SK-N-SH treated with all-trans-retinoic acid at 6 μM for 48 hours (cell line): ENCODE results near the gene TEX26.

ENCODE experiments used
- ARNTL ChIP-seq: fragments of 450-650 bp; formaldehyde crosslinking; IDR thresholded peaks from 2 replicates; pipeline ENCODE4 v1.5.0; 2020; ENCODE audit warnings: low read depth, mild to moderate bottlenecking, moderate library complexity, borderline replicate concordance
- CSDC2 ChIP-seq: fragments of 250-450 bp; sonication (Bioruptor Pico); IDR thresholded peaks from 2 replicates; pipeline ENCODE4 v1.5.0; 2020; ENCODE audit warnings: mild to moderate bottlenecking, moderate library complexity
- ESRRG ChIP-seq: fragments of 250-450 bp; sonication (Bioruptor Pico); IDR thresholded peaks from 2 replicates; pipeline ENCODE4 v1.6.1; 2021; ENCODE audit warnings: mild to moderate bottlenecking
- PPARA ChIP-seq: fragments of 250-450 bp; sonication (Bioruptor Pico); IDR thresholded peaks from 2 replicates; pipeline ENCODE4 v1.5.0; 2020; ENCODE audit warnings: mild to moderate bottlenecking, borderline replicate concordance
- TCF4 ChIP-seq: fragments of 250-450 bp; sonication (Bioruptor Pico); IDR thresholded peaks from 2 replicates; pipeline ENCODE4 v1.8.0; 2021; ENCODE audit warnings: mild to moderate bottlenecking, moderate library complexity, borderline replicate concordance
- TOX ChIP-seq: fragments of 250-450 bp; sonication (Bioruptor Pico); IDR thresholded peaks from 2 replicates; pipeline ENCODE4 v1.8.0; 2021; ENCODE audit warnings: mild to moderate bottlenecking, moderate library complexity, borderline replicate concordance
- ZFP3 ChIP-seq: fragments of 250-450 bp; sonication (Bioruptor Pico); IDR thresholded peaks from 2 replicates; pipeline ENCODE4 v1.5.0; 2020; ENCODE audit warnings: mild to moderate bottlenecking, moderate library complexity
- ZFP30 ChIP-seq: fragments of 450-650 bp; formaldehyde crosslinking; IDR thresholded peaks from 2 replicates; pipeline ENCODE4 v1.5.0; 2022; ENCODE audit warnings: mild to moderate bottlenecking, moderate library complexity
- ZNF8 ChIP-seq: fragments of 450-650 bp; formaldehyde crosslinking; IDR thresholded peaks from 2 replicates; pipeline ENCODE4 v1.5.0; 2020; ENCODE audit warnings: mild to moderate bottlenecking, moderate library complexity
- TF ChIP-seq, protein P1 (sequence below): fragments of 250-450 bp; sonication (Bioruptor Pico); IDR thresholded peaks from 2 replicates; pipeline ENCODE4 v1.5.1; 2021; ENCODE audit warnings: mild to moderate bottlenecking, moderate library complexity
- TF ChIP-seq, protein P2 (sequence below): fragments of 250-450 bp; sonication (Bioruptor Pico); IDR thresholded peaks from 2 replicates; pipeline ENCODE4 v1.5.0; 2020; ENCODE audit warnings: mild to moderate bottlenecking, moderate library complexity
- TF ChIP-seq, protein P3 (sequence below): fragments of 250-450 bp; sonication (Bioruptor Pico); IDR thresholded peaks from 2 replicates; pipeline ENCODE4 v1.8.0; 2020; ENCODE audit warnings: mild to moderate bottlenecking, moderate library complexity, borderline replicate concordance
- TF ChIP-seq, protein P4 (sequence below): fragments of 250-450 bp; sonication (Bioruptor Pico); IDR thresholded peaks from 2 replicates; pipeline ENCODE4 v1.8.0; 2021; ENCODE audit warnings: low read depth, mild to moderate bottlenecking, moderate library complexity, borderline replicate concordance
- TF ChIP-seq, protein P5 (sequence below): fragments of 250-450 bp; sonication (Bioruptor Pico); IDR thresholded peaks from 2 replicates; pipeline ENCODE4 v1.5.1; 2020; ENCODE audit warnings: low read depth, mild to moderate bottlenecking, moderate library complexity

DNA sequence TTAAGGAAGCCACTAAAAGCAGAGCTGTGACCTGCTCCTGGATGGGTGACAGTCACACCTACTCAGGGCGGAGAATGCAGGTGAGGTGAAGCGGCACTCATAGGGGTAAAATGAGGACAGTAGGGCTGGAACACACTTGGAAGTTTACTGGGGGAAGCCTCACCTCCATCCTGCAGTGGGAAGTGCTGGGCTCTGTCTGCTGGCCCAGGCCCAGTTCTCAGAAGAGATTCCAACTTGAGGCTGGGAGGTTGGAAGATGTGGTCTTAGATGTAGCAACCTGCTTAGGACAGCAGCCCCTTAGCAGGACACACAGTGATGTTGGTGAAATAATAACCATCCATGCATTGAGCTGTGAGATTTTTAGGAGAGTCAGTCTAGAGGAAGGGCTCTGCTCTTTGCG lies 21.8 kb upstream of the TEX26 start:
- TF ChIP-seq, protein P1, sequence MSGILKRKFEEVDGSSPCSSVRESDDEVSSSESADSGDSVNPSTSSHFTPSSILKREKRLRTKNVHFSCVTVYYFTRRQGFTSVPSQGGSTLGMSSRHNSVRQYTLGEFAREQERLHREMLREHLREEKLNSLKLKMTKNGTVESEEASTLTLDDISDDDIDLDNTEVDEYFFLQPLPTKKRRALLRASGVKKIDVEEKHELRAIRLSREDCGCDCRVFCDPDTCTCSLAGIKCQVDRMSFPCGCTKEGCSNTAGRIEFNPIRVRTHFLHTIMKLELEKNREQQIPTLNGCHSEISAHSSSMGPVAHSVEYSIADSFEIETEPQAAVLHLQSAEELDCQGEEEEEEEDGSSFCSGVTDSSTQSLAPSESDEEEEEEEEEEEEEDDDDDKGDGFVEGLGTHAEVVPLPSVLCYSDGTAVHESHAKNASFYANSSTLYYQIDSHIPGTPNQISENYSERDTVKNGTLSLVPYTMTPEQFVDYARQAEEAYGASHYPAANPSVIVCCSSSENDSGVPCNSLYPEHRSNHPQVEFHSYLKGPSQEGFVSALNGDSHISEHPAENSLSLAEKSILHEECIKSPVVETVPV (CRISPR knock-in tag) = no peak
- TF ChIP-seq, protein P2, sequence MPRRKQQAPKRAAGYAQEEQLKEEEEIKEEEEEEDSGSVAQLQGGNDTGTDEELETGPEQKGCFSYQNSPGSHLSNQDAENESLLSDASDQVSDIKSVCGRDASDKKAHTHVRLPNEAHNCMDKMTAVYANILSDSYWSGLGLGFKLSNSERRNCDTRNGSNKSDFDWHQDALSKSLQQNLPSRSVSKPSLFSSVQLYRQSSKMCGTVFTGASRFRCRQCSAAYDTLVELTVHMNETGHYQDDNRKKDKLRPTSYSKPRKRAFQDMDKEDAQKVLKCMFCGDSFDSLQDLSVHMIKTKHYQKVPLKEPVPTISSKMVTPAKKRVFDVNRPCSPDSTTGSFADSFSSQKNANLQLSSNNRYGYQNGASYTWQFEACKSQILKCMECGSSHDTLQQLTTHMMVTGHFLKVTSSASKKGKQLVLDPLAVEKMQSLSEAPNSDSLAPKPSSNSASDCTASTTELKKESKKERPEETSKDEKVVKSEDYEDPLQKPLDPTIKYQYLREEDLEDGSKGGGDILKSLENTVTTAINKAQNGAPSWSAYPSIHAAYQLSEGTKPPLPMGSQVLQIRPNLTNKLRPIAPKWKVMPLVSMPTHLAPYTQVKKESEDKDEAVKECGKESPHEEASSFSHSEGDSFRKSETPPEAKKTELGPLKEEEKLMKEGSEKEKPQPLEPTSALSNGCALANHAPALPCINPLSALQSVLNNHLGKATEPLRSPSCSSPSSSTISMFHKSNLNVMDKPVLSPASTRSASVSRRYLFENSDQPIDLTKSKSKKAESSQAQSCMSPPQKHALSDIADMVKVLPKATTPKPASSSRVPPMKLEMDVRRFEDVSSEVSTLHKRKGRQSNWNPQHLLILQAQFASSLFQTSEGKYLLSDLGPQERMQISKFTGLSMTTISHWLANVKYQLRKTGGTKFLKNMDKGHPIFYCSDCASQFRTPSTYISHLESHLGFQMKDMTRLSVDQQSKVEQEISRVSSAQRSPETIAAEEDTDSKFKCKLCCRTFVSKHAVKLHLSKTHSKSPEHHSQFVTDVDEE (CRISPR knock-in tag) = no peak
- TF ChIP-seq, protein P3, sequence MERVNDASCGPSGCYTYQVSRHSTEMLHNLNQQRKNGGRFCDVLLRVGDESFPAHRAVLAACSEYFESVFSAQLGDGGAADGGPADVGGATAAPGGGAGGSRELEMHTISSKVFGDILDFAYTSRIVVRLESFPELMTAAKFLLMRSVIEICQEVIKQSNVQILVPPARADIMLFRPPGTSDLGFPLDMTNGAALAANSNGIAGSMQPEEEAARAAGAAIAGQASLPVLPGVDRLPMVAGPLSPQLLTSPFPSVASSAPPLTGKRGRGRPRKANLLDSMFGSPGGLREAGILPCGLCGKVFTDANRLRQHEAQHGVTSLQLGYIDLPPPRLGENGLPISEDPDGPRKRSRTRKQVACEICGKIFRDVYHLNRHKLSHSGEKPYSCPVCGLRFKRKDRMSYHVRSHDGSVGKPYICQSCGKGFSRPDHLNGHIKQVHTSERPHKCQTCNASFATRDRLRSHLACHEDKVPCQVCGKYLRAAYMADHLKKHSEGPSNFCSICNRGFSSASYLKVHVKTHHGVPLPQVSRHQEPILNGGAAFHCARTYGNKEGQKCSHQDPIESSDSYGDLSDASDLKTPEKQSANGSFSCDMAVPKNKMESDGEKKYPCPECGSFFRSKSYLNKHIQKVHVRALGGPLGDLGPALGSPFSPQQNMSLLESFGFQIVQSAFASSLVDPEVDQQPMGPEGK (CRISPR knock-in tag) = no peak
- TF ChIP-seq ESRRG (no peak), ZFP30 (CRISPR knock-in tag) (no peak), ZNF8 (no peak), PPARA (CRISPR knock-in tag) (no peak), TOX (CRISPR knock-in tag) (no peak), TCF4 (CRISPR knock-in tag) (no peak), ZFP3 (CRISPR knock-in tag) (no peak), CSDC2 (CRISPR knock-in tag) (no peak), ARNTL (CRISPR knock-in tag) (no peak)
- TF ChIP-seq, protein P4, sequence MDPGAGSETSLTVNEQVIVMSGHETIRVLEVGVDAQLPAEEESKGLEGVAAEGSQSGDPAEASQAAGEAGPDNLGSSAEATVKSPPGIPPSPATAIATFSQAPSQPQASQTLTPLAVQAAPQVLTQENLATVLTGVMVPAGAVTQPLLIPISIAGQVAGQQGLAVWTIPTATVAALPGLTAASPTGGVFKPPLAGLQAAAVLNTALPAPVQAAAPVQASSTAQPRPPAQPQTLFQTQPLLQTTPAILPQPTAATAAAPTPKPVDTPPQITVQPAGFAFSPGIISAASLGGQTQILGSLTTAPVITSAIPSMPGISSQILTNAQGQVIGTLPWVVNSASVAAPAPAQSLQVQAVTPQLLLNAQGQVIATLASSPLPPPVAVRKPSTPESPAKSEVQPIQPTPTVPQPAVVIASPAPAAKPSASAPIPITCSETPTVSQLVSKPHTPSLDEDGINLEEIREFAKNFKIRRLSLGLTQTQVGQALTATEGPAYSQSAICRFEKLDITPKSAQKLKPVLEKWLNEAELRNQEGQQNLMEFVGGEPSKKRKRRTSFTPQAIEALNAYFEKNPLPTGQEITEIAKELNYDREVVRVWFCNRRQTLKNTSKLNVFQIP = no peak
- TF ChIP-seq, protein P5, sequence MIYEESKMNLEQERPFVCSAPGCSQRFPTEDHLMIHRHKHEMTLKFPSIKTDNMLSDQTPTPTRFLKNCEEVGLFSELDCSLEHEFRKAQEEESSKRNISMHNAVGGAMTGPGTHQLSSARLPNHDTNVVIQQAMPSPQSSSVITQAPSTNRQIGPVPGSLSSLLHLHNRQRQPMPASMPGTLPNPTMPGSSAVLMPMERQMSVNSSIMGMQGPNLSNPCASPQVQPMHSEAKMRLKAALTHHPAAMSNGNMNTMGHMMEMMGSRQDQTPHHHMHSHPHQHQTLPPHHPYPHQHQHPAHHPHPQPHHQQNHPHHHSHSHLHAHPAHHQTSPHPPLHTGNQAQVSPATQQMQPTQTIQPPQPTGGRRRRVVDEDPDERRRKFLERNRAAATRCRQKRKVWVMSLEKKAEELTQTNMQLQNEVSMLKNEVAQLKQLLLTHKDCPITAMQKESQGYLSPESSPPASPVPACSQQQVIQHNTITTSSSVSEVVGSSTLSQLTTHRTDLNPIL (CRISPR knock-in tag) = no peak
